Ishikawa (cell line): Measurements from ENCODE around the gene PPP1CA.

ENCODE experiments used
- CEBPB ChIP-seq: IDR thresholded peaks from 2 replicates; pipeline ENCODE4 v1.6.1; 2012
- CREB1 ChIP-seq: IDR thresholded peaks from 2 replicates; pipeline ENCODE4 v1.6.1; 2012; ENCODE audit warnings: low read depth
- EGR1 ChIP-seq: IDR thresholded peaks from 2 replicates; pipeline ENCODE4 v1.6.1; 2012
- EP300 ChIP-seq: IDR thresholded peaks from 2 replicates; pipeline ENCODE4 v1.6.1; 2012; ENCODE audit warnings: borderline replicate concordance
- FOXM1 ChIP-seq: IDR thresholded peaks from 2 replicates; pipeline ENCODE4 v1.6.1; 2012; ENCODE audit warnings: low read depth, borderline replicate concordance
- NFIC ChIP-seq: IDR thresholded peaks from 2 replicates; pipeline ENCODE4 v1.6.1; 2012
- RAD21 ChIP-seq: IDR thresholded peaks from 2 replicates; pipeline ENCODE4 v1.6.1; 2012; ENCODE audit warnings: low read depth
- TAF1 ChIP-seq: IDR thresholded peaks from 2 replicates; pipeline ENCODE4 v1.6.1; 2012; ENCODE audit warnings: low read depth, mild to moderate bottlenecking
- TCF12 ChIP-seq: IDR thresholded peaks from 2 replicates; pipeline ENCODE4 v1.6.1; 2012; ENCODE audit warnings: low read depth
- TEAD4 ChIP-seq: IDR thresholded peaks from 2 replicates; pipeline ENCODE4 v1.6.1; 2012
- USF1 ChIP-seq: IDR thresholded peaks from 2 replicates; pipeline ENCODE4 v1.6.1; 2012
- YY1 ChIP-seq: IDR thresholded peaks from 2 replicates; pipeline ENCODE4 v1.6.1; 2012; ENCODE audit warnings: low read depth
- ZBTB7A ChIP-seq: IDR thresholded peaks from 2 replicates; pipeline ENCODE4 v1.6.1; 2012; ENCODE audit warnings: low read depth
- TF ChIP-seq, protein P1 (sequence below): IDR thresholded peaks from 2 replicates; pipeline ENCODE4 v1.6.1; 2012; ENCODE audit warnings: low read depth, mild to moderate bottlenecking
- TF ChIP-seq, protein P2 (sequence below): IDR thresholded peaks from 2 replicates; pipeline ENCODE4 v1.6.1; 2012

PPP1CA gene

GRCh38 chr11:67439321-67440228 is 37.9 kb upstream of the PPP1CA start:
- TF ChIP-seq NFIC (peak; percentile 46; the same call in 1 of the 2 replicates), ZBTB7A (no peak), EGR1 (no peak), EP300 (no peak), CEBPB (no peak), TEAD4 (no peak), RAD21 (peak; percentile 19; the same call in 1 of the 2 replicates), YY1 (no peak), CREB1 (no peak), TAF1 (no peak)
- TF ChIP-seq, protein P1, sequence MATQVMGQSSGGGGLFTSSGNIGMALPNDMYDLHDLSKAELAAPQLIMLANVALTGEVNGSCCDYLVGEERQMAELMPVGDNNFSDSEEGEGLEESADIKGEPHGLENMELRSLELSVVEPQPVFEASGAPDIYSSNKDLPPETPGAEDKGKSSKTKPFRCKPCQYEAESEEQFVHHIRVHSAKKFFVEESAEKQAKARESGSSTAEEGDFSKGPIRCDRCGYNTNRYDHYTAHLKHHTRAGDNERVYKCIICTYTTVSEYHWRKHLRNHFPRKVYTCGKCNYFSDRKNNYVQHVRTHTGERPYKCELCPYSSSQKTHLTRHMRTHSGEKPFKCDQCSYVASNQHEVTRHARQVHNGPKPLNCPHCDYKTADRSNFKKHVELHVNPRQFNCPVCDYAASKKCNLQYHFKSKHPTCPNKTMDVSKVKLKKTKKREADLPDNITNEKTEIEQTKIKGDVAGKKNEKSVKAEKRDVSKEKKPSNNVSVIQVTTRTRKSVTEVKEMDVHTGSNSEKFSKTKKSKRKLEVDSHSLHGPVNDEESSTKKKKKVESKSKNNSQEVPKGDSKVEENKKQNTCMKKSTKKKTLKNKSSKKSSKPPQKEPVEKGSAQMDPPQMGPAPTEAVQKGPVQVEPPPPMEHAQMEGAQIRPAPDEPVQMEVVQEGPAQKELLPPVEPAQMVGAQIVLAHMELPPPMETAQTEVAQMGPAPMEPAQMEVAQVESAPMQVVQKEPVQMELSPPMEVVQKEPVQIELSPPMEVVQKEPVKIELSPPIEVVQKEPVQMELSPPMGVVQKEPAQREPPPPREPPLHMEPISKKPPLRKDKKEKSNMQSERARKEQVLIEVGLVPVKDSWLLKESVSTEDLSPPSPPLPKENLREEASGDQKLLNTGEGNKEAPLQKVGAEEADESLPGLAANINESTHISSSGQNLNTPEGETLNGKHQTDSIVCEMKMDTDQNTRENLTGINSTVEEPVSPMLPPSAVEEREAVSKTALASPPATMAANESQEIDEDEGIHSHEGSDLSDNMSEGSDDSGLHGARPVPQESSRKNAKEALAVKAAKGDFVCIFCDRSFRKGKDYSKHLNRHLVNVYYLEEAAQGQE, result no peak

- TF ChIP-seq TAF1, result no peak
- no peak for TF ChIP-seq TCF12
- TF ChIP-seq EP300, result no peak
- TF ChIP-seq RAD21, result no peak
- no peak for TF ChIP-seq FOXM1
- TF ChIP-seq TEAD4, result no peak
- TF ChIP-seq USF1, result no peak
- TF ChIP-seq, protein P1, result no peak
- no peak for TF ChIP-seq ZBTB7A
- no peak for TF ChIP-seq EGR1
- TF ChIP-seq CREB1, result no peak
- TF ChIP-seq, protein P2, sequence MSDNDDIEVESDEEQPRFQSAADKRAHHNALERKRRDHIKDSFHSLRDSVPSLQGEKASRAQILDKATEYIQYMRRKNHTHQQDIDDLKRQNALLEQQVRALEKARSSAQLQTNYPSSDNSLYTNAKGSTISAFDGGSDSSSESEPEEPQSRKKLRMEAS, result no peak
- TF ChIP-seq YY1, result no peak
- TF ChIP-seq CEBPB, result no peak
- no peak for TF ChIP-seq NFIC
Observed at GRCh38 chr11:67438158-67438902, 36.7 kb upstream of the PPP1CA start.

DNA sequence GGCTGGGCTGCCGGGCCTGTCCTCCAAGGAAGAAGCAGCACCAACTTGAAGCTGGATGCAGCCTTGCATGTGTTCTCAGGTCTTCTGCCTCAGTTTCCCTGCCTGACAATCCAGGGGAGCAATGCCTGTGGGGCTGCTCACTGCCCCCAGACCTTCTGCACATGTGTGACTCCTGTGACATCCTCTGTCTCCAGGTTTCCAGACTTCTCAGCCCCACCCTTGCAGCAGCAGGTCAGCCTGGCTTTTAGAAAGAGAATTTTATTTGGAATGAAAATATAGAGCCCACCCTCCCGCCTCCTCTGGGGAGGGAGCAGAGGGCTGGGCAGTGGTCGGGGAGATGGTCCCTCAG is 36.1 kb upstream of the PPP1CA start:
- TF ChIP-seq TCF12, result no peak
- no peak for TF ChIP-seq USF1
- TF ChIP-seq, protein P2, result no peak
- TF ChIP-seq TAF1, result no peak
- no peak for TF ChIP-seq RAD21

DNA sequence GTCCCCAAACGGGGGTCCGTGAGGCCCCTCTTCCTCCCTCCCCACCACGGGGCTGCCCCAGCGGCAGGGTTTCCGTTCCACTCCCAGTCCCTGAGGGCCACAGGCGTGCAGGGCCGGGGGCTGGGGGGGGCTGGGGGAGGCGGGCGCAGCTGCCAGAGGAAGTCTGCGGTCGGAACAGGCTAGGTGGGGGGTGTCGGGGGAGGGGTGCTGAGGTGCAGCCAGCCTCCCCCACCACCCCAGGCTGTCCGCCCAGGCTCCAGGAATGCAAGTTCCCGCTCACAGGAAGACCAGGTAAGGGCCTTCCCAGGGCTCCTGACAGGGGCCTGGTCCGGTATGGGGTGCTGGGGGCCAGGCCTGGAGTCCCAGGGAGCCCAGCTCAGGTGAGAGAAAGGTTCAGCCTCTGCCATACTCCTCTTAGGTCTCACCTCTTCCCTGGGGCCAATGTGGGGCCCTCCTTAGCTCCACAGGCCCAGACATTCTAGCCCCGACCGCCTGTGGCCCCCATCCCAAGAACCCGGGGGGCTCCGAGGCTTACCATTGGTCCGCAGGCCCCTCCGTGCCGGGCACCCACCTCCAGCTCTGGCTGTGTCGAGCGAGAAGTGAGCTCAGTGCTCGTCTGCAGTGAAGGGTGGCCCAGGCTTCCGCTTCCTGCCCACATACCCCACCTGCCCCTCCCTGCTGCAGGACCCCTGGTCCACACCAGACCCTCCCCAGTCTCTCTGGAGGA is 35.6 kb upstream of the PPP1CA start, which contains the start of gene PTPRCAP:
TSS of gene PTPRCAP (minus strand) at position 601 of the 727 bp plus-strand sequence. CDS start at position 538, 63 bp downstream.
- TF ChIP-seq FOXM1 (no peak), CREB1 (no peak), EGR1 (no peak), RAD21 (no peak)
- TF ChIP-seq, protein P2, result no peak
